SK-N-MC (cell line): ENCODE data around the gene ISG20.

Experiments
- DNase-seq: peaks from one replicate; pipeline ENCODE4 v3.0.0-alpha.2; 2011; ENCODE audit warnings: low read depth, low spot score
- H3K27ac ChIP-seq: fragments of 200-600 bp; sonication (generic); 2 replicates; pipeline ENCODE4 v1.5.1; 2016; ENCODE audit warnings: mixed run types
- H3K36me3 ChIP-seq: fragments of 200-600 bp; sonication (generic); 2 replicates; pipeline ENCODE4 v1.6.1; 2017; ENCODE audit warnings: antibody characterized with exemption, low read length, mixed read lengths; ENCODE audit not compliant: insufficient read depth
- H3K4me3 ChIP-seq: fragments of 200-600 bp; sonication (generic); 2 replicates; pipeline ENCODE4 v1.5.1; 2016
- H3K9ac ChIP-seq: fragments of 200-600 bp; sonication (generic); 2 replicates; pipeline ENCODE4 v1.8.0; 2017; ENCODE audit warnings: mixed run types, mixed read lengths; ENCODE audit not compliant: insufficient read length
- H3K9me3 ChIP-seq: fragments of 200-600 bp; sonication (generic); 2 replicates; pipeline ENCODE4 v1.6.1; 2017; ENCODE audit warnings: low read depth, mild to moderate bottlenecking, antibody characterized with exemption, low read length, moderate library complexity, mixed read lengths
- EZH2 ChIP-seq: fragments of 200-600 bp; sonication (generic); IDR thresholded peaks from one replicate; pipeline ENCODE4 v1.6.1; 2017; ENCODE audit warnings: antibody characterized with exemption
- FOXP2 ChIP-seq: optimal IDR thresholded peaks from 2 replicates; pipeline ENCODE3; 2011; ENCODE audit warnings: mild to moderate bottlenecking, moderate library complexity; ENCODE audit not compliant: insufficient read depth; ENCODE audit errors: extremely low read length, control extremely low read depth
- POLR2AphosphoS5 ChIP-seq: IDR thresholded peaks from 2 replicates; pipeline ENCODE4 v1.6.1; 2012; ENCODE audit warnings: mild to moderate bottlenecking, low read depth, low read length, borderline replicate concordance

ISG20 gene

DNA sequence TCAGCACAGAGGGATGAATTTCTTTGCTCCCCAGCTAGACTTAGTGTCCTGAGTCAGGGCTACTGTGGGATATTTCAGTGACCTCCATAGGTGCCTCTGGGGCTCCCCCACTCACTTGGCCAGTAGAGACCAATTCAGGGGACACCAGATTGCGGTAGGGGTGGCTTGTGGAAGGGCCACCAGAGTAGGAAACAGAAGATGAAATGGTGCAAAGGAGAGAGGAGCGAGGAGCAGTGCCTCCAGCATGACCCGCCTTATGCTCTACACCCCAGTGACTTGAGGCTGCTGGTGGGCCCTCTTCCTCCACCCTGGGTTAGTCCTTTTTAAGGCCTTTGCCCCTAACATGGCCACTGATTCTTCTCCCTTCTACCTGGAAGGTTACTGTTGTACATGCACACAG lies 15.2 kb upstream of the ISG20 start:
- H3K9ac ChIP-seq, result no peak overlapping the region
- TF ChIP-seq POLR2AphosphoS5 (no peak), FOXP2 (no peak), EZH2 (no peak)
- H3K4me3 ChIP-seq, result no peak overlapping the region
- DNase-seq, result no peak
- H3K27ac ChIP-seq, result no peak overlapping the region
- H3K9me3 ChIP-seq, result no peaks in the 10 kb centered on the region
- H3K36me3 ChIP-seq, result peaks cover 29% of the 10 kb centered on the region; the same call in 1 of the 2 replicates

GRCh38 chr15:88624156-88624970 lies 14.5 kb upstream of the ISG20 start:
- H3K27ac ChIP-seq, result no peak overlapping the region
- DNase-seq, result no peak
- H3K4me3 ChIP-seq, result no peak overlapping the region
- TF ChIP-seq FOXP2 (no peak), POLR2AphosphoS5 (no peak), EZH2 (no peak)
- no peak overlapping the region for H3K9ac ChIP-seq
- H3K36me3 ChIP-seq, result peaks cover 36% of the 10 kb centered on the region; the same call in 1 of the 2 replicates
- H3K9me3 ChIP-seq, result no peaks in the 10 kb centered on the region

- Histone ChIP-seq H3K36me3 (peaks cover 43% of the 10 kb centered on the region; the same call in 1 of the 2 replicates), H3K9ac (no peak overlapping the region), H3K4me3 (no peak overlapping the region), H3K9me3 (no peaks in the 10 kb centered on the region), H3K27ac (no peak overlapping the region)
- DNase-seq, result no peak
- no peak for TF ChIP-seq EZH2
- no peak for TF ChIP-seq POLR2AphosphoS5
- no peak for TF ChIP-seq FOXP2
Observed at GRCh38 chr15:88624971-88625490, 13.8 kb upstream of the ISG20 start.

GRCh38 chr15:88625943-88626741 lies 12.7 kb upstream of the ISG20 start:
- Histone ChIP-seq H3K27ac (no peak overlapping the region), H3K36me3 (peaks cover 54% of the 10 kb centered on the region; the same call in 1 of the 2 replicates), H3K4me3 (no peak overlapping the region), H3K9me3 (no peaks in the 10 kb centered on the region), H3K9ac (no peak overlapping the region)
- no peak for DNase-seq
- no peak for TF ChIP-seq POLR2AphosphoS5
- TF ChIP-seq FOXP2, result no peak
- no peak for TF ChIP-seq EZH2

GRCh38 chr15:88627463-88627862 lies 11.4 kb upstream of the ISG20 start:
- Histone ChIP-seq H3K36me3 (peaks cover 63% of the 10 kb centered on the region; the same call in 1 of the 2 replicates), H3K27ac (no peak overlapping the region), H3K4me3 (no peak overlapping the region)

DNA sequence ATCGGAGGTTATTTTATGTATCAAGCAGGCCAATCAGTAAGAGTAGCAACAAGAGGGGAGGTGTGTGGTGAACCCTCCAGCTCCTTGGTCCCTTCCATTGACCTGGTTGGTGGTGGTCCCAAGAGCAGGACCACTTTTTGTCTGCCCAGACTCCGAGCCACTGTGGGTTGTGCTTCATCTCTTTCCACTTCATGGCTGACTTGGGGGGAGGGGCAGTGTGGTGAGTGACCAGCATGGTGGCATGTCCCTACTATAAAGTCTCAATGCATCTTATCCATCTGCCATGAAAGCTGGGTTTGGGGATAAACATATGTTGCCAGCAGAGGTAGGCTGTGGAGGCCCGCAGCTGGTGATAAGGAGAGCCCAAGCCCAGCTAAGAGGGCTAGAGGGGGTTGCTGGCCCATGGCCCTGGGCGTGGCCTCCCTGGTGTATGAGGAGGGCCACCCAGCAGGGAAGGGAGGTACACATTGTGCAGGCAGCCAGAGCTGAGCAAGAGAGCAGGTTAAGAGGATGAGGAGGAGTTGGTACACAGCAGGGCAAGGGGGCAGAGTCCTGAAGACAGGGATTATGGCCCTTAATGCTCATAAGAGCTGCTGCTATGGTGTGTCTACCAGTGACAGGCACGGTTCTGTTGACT lies 10.7 kb upstream of the ISG20 start:
- Histone ChIP-seq H3K36me3 (peaks cover 63% of the 10 kb centered on the region; the same call in 1 of the 2 replicates), H3K9ac (no peak overlapping the region), H3K4me3 (no peak overlapping the region), H3K9me3 (no peaks in the 10 kb centered on the region), H3K27ac (no peak overlapping the region)
- TF ChIP-seq EZH2 (no peak), FOXP2 (no peak), POLR2AphosphoS5 (no peak)
- DNase-seq, result no peak

More at GRCh38 chr15:88627463-88627862, 11.4 kb upstream of the ISG20 start:
- Histone ChIP-seq H3K9me3 (no peaks in the 10 kb centered on the region), H3K9ac (no peak overlapping the region)
- TF ChIP-seq EZH2, result no peak
- TF ChIP-seq POLR2AphosphoS5, result no peak
- TF ChIP-seq FOXP2, result no peak
- DNase-seq, result no peak

- no peak overlapping the region for H3K4me3 ChIP-seq
- no peak overlapping the region for H3K9ac ChIP-seq
- H3K9me3 ChIP-seq, result no peaks in the 10 kb centered on the region
- peaks cover 63% of the 10 kb centered on the region; the same call in 1 of the 2 replicates for H3K36me3 ChIP-seq
- TF ChIP-seq FOXP2, result no peak
- no peak overlapping the region for H3K27ac ChIP-seq
- no peak for DNase-seq
Observed at GRCh38 chr15:88629071-88629470, 9.7 kb upstream of the ISG20 start.

DNA sequence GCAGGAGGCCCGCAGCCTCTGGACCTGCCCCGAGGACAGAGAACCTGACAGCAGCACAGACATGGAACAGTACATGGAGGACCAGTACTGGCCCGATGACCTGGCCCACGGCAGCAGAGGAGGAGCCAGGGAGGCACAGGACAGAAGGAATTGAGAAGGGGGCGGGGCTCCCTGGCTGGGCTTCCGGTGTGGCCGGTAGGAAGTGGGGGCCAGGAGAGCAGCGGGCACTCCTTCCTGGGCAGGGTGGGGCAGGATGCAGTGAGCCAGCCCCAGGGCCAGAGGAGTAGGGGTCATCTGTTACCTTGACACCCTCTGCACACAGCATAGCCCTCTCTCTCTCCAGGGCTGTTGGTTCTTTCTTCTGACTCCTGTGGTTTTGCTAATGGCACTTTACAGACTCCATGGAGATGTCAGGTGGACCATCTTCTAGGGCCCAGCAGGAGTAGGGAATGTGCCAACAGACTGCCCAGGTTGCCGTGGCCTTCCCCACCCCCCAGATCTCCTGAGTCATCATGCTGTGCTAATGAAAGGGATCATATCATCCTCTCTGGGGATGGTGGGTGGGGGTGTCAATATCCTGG lies 8.6 kb upstream of the ISG20 start:
- Histone ChIP-seq H3K27ac (no peak overlapping the region), H3K36me3 (peaks cover 63% of the 10 kb centered on the region; the same call in 1 of the 2 replicates), H3K9ac (no peak overlapping the region), H3K9me3 (no peaks in the 10 kb centered on the region), H3K4me3 (no peak overlapping the region)
- no peak for DNase-seq
- no peak for TF ChIP-seq FOXP2
